Muscle layer of colon (tissue), 2 donors: Measurements from ENCODE around the gene TEX35.
"Not testable (repeated sequence)": the region's sequence is repeated elsewhere in the genome, so short reads cannot be mapped to it uniquely, and the experiment has no call there.

ENCODE experiments used
- H3K27ac ChIP-seq: one replicate; pipeline ENCODE4 v1.7.0; 2013; ENCODE audit warnings: low read depth, mild to moderate bottlenecking, low read length, moderate library complexity
- H3K27me3 ChIP-seq, 2 donors: one replicate each; pipeline ENCODE4 v1.7.0; 2013; ENCODE audit warnings: low read length in 2 of 2, mild to moderate bottlenecking in 2 of 2; ENCODE audit not compliant: insufficient read depth in 2 of 2, control insufficient read depth in 1 of 2
- H3K36me3 ChIP-seq: one replicate; pipeline ENCODE4 v1.7.0; 2013; ENCODE audit warnings: mild to moderate bottlenecking, low read length; ENCODE audit not compliant: insufficient read depth
- H3K4me1 ChIP-seq: one replicate; pipeline ENCODE4 v1.7.0; 2013; ENCODE audit warnings: mild to moderate bottlenecking, low read length; ENCODE audit not compliant: insufficient read depth
- H3K4me3 ChIP-seq, 2 donors: one replicate each; pipeline ENCODE4 v1.7.0; 2013; ENCODE audit warnings: low read length in 2 of 2, low read depth in 1 of 2, mild to moderate bottlenecking in 1 of 2, moderate library complexity in 1 of 2
- H3K9ac ChIP-seq: one replicate; pipeline ENCODE4 v1.7.0; 2013; ENCODE audit warnings: low read length
- H3K9me3 ChIP-seq: one replicate; pipeline ENCODE4 v1.7.0; 2013; ENCODE audit warnings: mild to moderate bottlenecking, low read length
- donor health status: abdominal sarcoma.
- donor health status: Adenocarcinoma of cecum.

The TEX35 gene

GRCh38 chr1:178503316-178503715 lies 9.6 kb upstream of the TEX35 start:
- H3K4me1 ChIP-seq, H3K9ac ChIP-seq, H3K9me3 ChIP-seq, H3K27me3 ChIP-seq, H3K36me3 ChIP-seq, H3K4me3 ChIP-seq, H3K27ac ChIP-seq: not testable (repeated sequence)

- Histone ChIP-seq H3K27me3 (no peaks in the 10 kb centered on the region), H3K9ac (no peak overlapping the region), H3K36me3 (no peaks in the 10 kb centered on the region), H3K27ac (no peak overlapping the region), H3K9me3 (no peaks in the 10 kb centered on the region), H3K4me1 (no peaks in the 10 kb centered on the region), H3K4me3 (no peak overlapping the region)
These were observed 9.1 kb upstream of the TEX35 start for GRCh38 chr1:178503849-178504248.

DNA sequence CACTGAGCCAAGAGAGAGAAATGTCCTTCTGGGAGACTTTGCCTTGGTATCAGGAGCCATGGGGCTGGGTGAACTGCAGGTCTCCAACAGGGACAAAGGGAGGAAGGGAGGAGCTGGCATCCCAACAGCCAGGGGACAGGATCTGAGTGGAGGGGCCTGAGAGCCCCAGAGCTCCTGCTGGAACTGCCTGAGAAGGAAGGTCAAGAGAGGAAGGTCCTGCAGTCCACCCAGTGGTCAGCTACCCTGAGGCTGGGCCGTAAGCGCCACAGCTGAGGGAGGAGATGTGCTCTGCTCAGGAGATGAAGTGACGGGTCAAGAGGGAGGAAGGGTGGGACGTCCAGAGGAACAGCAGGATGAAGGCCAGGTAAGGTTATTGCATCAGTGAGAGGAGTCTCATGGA lies 8.6 kb upstream of the TEX35 start:
- Histone ChIP-seq H3K27ac (no peak overlapping the region), H3K9me3 (no peaks in the 10 kb centered on the region), H3K27me3 (no peaks in the 10 kb centered on the region), H3K4me3 (no peak overlapping the region), H3K36me3 (no peaks in the 10 kb centered on the region), H3K9ac (no peak overlapping the region), H3K4me1 (no peaks in the 10 kb centered on the region)

- Histone ChIP-seq H3K9me3 (no peaks in the 10 kb centered on the region), H3K27ac (no peak overlapping the region), H3K36me3 (no peaks in the 10 kb centered on the region), H3K9ac (no peak overlapping the region), H3K27me3 (no peaks in the 10 kb centered on the region), H3K4me1 (no peaks in the 10 kb centered on the region), H3K4me3 (no peak overlapping the region)
These were observed 6.7 kb upstream of the TEX35 start for GRCh38 chr1:178506177-178506576.

DNA sequence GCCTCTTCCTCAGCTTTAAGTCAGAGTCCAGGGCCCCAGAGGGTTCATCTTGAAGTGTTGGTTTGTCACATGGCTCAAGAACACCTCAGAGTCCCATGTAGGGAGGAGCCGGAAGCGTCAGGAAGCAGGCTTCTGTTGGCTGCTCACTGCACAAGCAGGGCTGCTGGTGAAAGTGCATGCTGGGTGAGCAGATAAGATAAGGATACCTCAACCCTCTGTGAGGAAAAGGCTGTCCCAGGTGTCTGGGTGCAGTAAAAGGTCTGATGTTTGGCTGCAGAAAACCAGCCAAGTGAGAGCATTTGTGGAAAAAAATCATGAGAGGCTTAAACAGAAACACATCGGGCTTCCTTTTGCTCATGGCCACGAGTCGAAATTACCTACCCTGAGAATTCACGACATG lies 6.2 kb upstream of the TEX35 start:
- no peaks in the 10 kb centered on the region for H3K27me3 ChIP-seq
- H3K4me1 ChIP-seq: no peaks in the 10 kb centered on the region
- no peak overlapping the region for H3K9ac ChIP-seq
- no peaks in the 10 kb centered on the region for H3K36me3 ChIP-seq
- no peak overlapping the region for H3K4me3 ChIP-seq
- no peaks in the 10 kb centered on the region for H3K9me3 ChIP-seq
- no peak overlapping the region for H3K27ac ChIP-seq

GRCh38 chr1:178509414-178510007 lies 3.4 kb upstream of the TEX35 start:
- H3K4me3 ChIP-seq: no peak overlapping the region
- H3K4me1 ChIP-seq: no peaks in the 10 kb centered on the region

GRCh38 chr1:178510155-178510554 lies 2.8 kb upstream of the TEX35 start:
- Histone ChIP-seq H3K27me3 (no peaks in the 10 kb centered on the region), H3K36me3 (no peaks in the 10 kb centered on the region), H3K4me3 (no peak overlapping the region), H3K9me3 (no peaks in the 10 kb centered on the region), H3K9ac (no peak overlapping the region), H3K27ac (no peak overlapping the region), H3K4me1 (no peaks in the 10 kb centered on the region)

More at GRCh38 chr1:178509414-178510007, 3.4 kb upstream of the TEX35 start:
- Histone ChIP-seq H3K27me3 (no peaks in the 10 kb centered on the region), H3K36me3 (no peaks in the 10 kb centered on the region), H3K27ac (no peak overlapping the region), H3K9ac (no peak overlapping the region), H3K9me3 (no peaks in the 10 kb centered on the region)

DNA sequence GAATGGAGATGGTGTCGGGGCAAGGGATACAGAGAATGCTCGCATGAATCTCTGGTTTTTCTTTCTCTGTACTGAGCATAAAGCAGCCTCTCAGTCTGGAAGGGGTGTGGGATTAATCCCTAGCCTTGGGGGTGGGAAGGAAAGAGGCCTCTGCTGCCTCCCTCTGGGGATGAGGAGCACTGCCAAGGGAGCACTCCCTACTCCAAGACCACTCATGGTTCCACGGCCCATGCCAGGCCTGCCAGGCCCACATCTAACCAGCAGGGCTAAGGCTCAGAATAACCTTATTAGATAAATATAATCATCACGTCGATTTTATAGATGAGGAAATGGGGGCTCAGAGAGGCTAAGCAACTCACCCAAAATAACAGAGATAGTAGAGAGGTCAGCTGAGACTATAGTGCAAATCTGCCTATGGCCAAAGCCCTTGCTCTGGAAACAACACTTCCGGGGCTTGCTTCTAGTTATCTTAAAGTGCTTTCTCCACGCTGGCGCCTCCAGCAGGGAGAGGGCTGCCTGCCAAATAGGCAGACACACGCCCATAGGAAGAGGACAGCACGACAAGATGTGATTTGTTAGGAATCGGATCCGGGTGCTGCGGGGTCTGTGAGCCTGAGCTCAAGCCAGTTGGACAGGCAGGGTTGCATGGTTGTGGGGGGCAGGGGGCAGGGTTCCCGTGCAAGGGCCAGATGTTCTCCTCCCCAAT lies 522 bp downstream of the TEX35 start:
- no peaks in the 10 kb centered on the region for H3K9me3 ChIP-seq
- H3K27ac ChIP-seq: no peak overlapping the region
- no peaks in the 10 kb centered on the region for H3K27me3 ChIP-seq
- H3K4me1 ChIP-seq: no peaks in the 10 kb centered on the region
- no peak overlapping the region for H3K9ac ChIP-seq
- no peaks in the 10 kb centered on the region for H3K36me3 ChIP-seq
- no peak overlapping the region for H3K4me3 ChIP-seq

DNA sequence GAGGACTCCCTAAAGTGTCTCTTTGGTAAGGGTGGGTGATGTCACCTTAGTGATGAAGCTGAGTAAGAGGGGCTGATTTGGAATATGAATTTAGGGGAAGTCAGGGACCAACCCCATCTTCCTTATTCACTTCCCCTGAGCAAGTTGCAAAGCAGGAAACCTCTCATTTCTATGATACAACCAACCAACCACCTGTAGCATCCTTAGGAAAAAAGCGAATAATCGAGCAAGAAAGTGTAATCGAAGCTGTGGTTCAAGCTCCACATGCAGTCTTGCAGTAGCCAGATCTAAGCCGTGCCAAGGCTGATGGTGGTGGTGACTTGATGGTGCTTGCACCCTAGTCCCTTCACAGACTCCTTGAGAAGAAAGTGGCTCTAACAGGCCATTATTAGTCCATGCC lies 3.2 kb downstream of the TEX35 start:
- Histone ChIP-seq H3K4me1 (no peaks in the 10 kb centered on the region), H3K9ac (no peak overlapping the region), H3K4me3 (no peak overlapping the region), H3K9me3 (no peaks in the 10 kb centered on the region), H3K27me3 (no peaks in the 10 kb centered on the region), H3K36me3 (no peaks in the 10 kb centered on the region), H3K27ac (no peak overlapping the region)

DNA sequence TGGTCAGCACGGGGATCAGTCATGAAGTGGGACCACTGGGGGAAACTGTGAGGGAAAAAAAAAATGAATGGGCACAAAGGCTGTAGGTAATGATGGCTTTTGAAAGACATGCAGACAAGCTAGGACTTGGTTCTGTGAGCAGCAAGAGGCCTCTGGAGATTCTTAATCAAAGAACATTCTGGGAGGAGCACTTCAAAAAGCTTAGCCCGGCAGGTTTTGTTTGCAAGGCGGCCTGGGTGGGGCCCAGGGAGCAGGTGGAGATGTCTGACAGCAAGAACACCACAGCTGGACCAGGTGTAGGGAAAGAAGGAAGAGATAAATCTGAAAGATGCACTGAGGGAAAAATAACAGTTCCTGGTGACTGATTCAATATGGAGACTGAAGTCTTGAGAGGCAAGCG lies 6.0 kb downstream of the TEX35 start:
- no peaks in the 10 kb centered on the region for H3K4me1 ChIP-seq
- no peak overlapping the region for H3K27ac ChIP-seq
- no peaks in the 10 kb centered on the region for H3K27me3 ChIP-seq
- H3K36me3 ChIP-seq: no peaks in the 10 kb centered on the region
- H3K9me3 ChIP-seq: no peaks in the 10 kb centered on the region
- H3K4me3 ChIP-seq: no peak overlapping the region
- H3K9ac ChIP-seq: no peak overlapping the region

DNA sequence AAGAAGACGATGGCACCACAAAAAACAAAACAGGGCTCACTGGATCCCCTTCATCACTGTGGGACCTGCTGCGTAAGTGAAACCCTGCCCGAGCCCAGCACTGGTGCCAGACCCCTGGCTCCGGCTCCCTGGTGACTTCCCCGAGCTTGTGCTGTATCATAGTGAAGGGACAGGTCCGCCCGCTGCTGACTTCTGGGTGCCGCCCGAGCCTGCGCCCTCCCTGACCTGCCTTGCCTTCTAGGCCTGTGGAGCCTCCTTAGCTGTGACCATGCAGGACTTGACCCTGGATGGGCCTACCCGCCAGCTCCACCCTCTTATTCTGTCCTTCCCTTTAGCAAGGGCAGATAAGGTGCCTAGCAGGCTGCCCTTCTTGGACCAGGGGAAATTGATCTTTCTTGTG lies 7.9 kb downstream of the TEX35 start:
- Histone ChIP-seq H3K36me3 (no peaks in the 10 kb centered on the region), H3K9me3 (no peaks in the 10 kb centered on the region), H3K9ac (no peak overlapping the region), H3K27ac (no peak overlapping the region), H3K4me1 (no peaks in the 10 kb centered on the region), H3K4me3 (no peak overlapping the region), H3K27me3 (no peaks in the 10 kb centered on the region)

DNA sequence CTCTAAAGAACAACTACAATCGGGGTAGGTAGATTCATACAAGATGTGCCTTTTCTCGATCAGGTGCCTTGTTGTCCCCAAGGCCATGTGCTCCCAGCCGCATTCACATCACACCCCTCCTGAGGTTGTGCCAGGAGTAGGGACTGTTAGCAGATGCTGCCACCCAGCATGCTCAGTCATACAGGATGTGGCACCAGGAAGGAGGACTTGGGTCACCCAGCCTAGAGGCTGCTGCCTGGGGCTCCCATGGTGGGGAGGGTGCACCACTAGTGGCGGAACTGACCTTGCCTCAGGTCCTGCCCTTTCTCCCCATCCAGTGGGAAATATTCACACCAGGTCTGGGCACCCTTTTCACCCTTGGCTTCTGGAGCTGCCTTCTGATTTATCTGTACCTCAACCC lies 8.3 kb downstream of the TEX35 start:
- Histone ChIP-seq H3K9me3 (no peaks in the 10 kb centered on the region), H3K36me3 (no peaks in the 10 kb centered on the region), H3K27ac (no peak overlapping the region), H3K4me1 (no peaks in the 10 kb centered on the region), H3K27me3 (no peaks in the 10 kb centered on the region), H3K4me3 (no peak overlapping the region), H3K9ac (no peak overlapping the region)
